ENCODE measurements around the gene STK39.

- TF ChIP-seq CTCF (IDR thresholded peaks at IDR 0.05 in 2 of 3, conservative IDR thresholded peaks at IDR 0.05 in 1 of 3; ENCODE audit: insufficient read depth in 2 of 3, low read depth in 1 of 3, low read length in 3 of 3) (no peak), ZNF24 (IDR thresholded peaks at IDR 0.05) (no peak), ZBED1 (IDR thresholded peaks at IDR 0.05) (no peak), SMARCA4 (IDR thresholded peaks at IDR 0.05) (no peak), CBX8 (IDR thresholded peaks at IDR 0.05; ENCODE audit: borderline replicate concordance, extremely low read depth, low read depth, low read length, poor library complexity, severe bottlenecking) (no peak)
Observed at GRCh38 chr2:167988296-167988695, 259.1 kb downstream of the STK39 start.

Data from K562 (cell line).